Adrenal gland (tissue), 12 donors: ENCODE data around the gene ODF2. TPM values are rescaled to one million over a fixed set of nuclear protein-coding genes. Genes with fewer than 3 reads are reported as not detected.

Experiments
- DNase-seq, 7 donors: peaks; one replicate each; pipeline ENCODE4 v3.0.0-alpha.2; 2019 to 2020
- H3K27ac ChIP-seq, 5 donors: fragments of 200-600 bp; sonication (generic) in 4 of 5; 1 replicate in 3 of 5; 2 replicates in 2 of 5; pipeline versions ENCODE4 v1.5.1 to v1.8.0; 2016 to 2020; ENCODE audit warnings: mild to moderate bottlenecking in 1 of 5
- H3K27me3 ChIP-seq: fragments of 200-600 bp; 2 replicates; pipeline ENCODE4 v1.8.0; 2021
- H3K36me3 ChIP-seq, 2 donors: fragments of 200-600 bp; replicated peaks in 1 of 2; 1 replicate in 1 of 2; 2 replicates in 1 of 2; pipeline versions ENCODE4 v1.5.1 to v1.8.0; 2018 to 2022
- H3K4me1 ChIP-seq, 2 donors: fragments of 200-600 bp; replicated peaks in 1 of 2; 1 replicate in 1 of 2; 2 replicates in 1 of 2; pipeline versions ENCODE4 v1.5.1 to v1.8.0; 2018 to 2021
- H3K4me3 ChIP-seq, 4 donors: fragments of 200-600 bp; sonication (generic) in 3 of 4; one replicate each; pipeline ENCODE4 v1.5.1; 2016 to 2018
- H3K9me3 ChIP-seq, 3 donors: fragments of 200-600 bp; sonication (generic) in 1 of 3; replicated peaks in 1 of 3; 1 replicate in 2 of 3; 2 replicates in 1 of 3; pipeline versions ENCODE4 v1.5.1 to v1.8.0; 2016 to 2021
- CTCF ChIP-seq, 6 experiments: fragments of 450-650 bp in 4 of 6; fragments of 200-600 bp in 2 of 6; sonication (generic) in 1 of 6; IDR thresholded peaks; 1 replicate in 5 of 6; 2 replicates in 1 of 6; pipeline versions ENCODE4 v1.5.1 to v1.8.0; 2016 to 2021; ENCODE audit warnings: antibody characterized with exemption in 6 of 6, mild to moderate bottlenecking in 2 of 6, moderate library complexity in 1 of 6
- POLR2A ChIP-seq, 2 donors: fragments of 450-650 bp; IDR thresholded peaks; one replicate each; pipeline ENCODE4 v1.6.1; 2017; ENCODE audit warnings: antibody characterized with exemption in 2 of 2, mild to moderate bottlenecking in 2 of 2, moderate library complexity in 1 of 2
- WGBS, 4 donors: extraction: QIAGEN DNeasy Blood & Tissue Kit in 2 of 4; methylation state at CpG; one replicate each; pipeline versions ENCODE4 v1.1.5 to v1.1.7; 2013 to 2017; 5-methylcytosine and 5-hydroxymethylcytosine counted together
- intact Hi-C, 2 donors: fragments of 100-400 bp; cut with DNase I; formaldehyde crosslinking; loops; one replicate each; pipeline versions ENCODE4 v1.14.1 to v1.15.0; 2022 to 2023
- polyA plus RNA-seq, 3 donors: library from polyadenylated mRNA; stranded (reverse); fragments of 200-250 nt in 2 of 3; fragments of 350-450 nt in 1 of 3; fragmentation: Illumina TruSeq in 1 of 3; extraction: RNeasy Lipid Tissue Mini Kit (QIAGEN cat#74804) in 1 of 3; gene quantifications; one replicate each; pipeline ENCODE4 v1.2.3, GENCODE V29; 2013 to 2014
- total RNA-seq, 9 donors: library from RNA; depleted of rRNA in 4 of 9; stranded (reverse); fragments of >200 nt in 4 of 9; fragments of 120-200 nt in 1 of 9; fragmentation: NEBNext Ultra II Directional in 1 of 9; extraction: Animal tissue kit (Norgen Biotek cat#: 25700) in 1 of 9; gene quantifications; one replicate each; pipeline versions ENCODE4 v1.1.0 to v1.2.4, GENCODE V29; 2013 to 2023
- donor health status: healthy with polysubstance abuse.
- donor health status: Bipolar disorder and iron deficiency.
- donor health status: DM: yes; HTN: yes; CAD: no.
- donor health status: DM: no; HTN: no; CAD: no.
- donor health status: DM: no; HTN: no; CAD: no.
- donor health status: DM: yes; HTN: yes; CAD: no.

ODF2 gene
- total and polyA plus RNA-seq, 12 donors: 10.2 to 21.6 (median 16.1) TPM

GRCh38 chr9:128484686-128485413 lies 29.0 kb downstream of the ODF2 start:
- Histone ChIP-seq H3K27ac (no peak overlapping the region), H3K9me3 (no peaks in the 10 kb centered on the region), H3K36me3 (peaks cover 0 to 66% of the 10 kb centered on the region in 2 donors), H3K27me3 (no peaks in the 10 kb centered on the region), H3K4me3 (no peak overlapping the region), H3K4me1 (no peaks in the 10 kb centered on the region)
- DNase-seq: no peak
- intact Hi-C loops: no loop called here
- WGBS, 4 donors: 89 to 97% (median 94%) methylated on average over 16 to 17 of the region's 17 CpGs
- no peak for TF ChIP-seq CTCF (IDR thresholded peaks at IDR 0.05)
- TF ChIP-seq POLR2A (IDR thresholded peaks at IDR 0.05): no peak

GRCh38 chr9:128485414-128485855 lies 29.6 kb downstream of the ODF2 start:
- Histone ChIP-seq H3K27me3 (no peaks in the 10 kb centered on the region), H3K4me1 (no peaks in the 10 kb centered on the region), H3K9me3 (no peaks in the 10 kb centered on the region), H3K27ac (no peak overlapping the region), H3K36me3 (peaks cover 0 to 69% of the 10 kb centered on the region in 2 donors), H3K4me3 (no peak overlapping the region)
- 80 to 89% (median 83%) methylated on average over 7 of the region's 7 CpGs for WGBS, 4 donors
- intact Hi-C loops: no loop called here
- TF ChIP-seq CTCF (IDR thresholded peaks at IDR 0.05) (no peak), POLR2A (IDR thresholded peaks at IDR 0.05) (no peak)
- DNase-seq: no peak

GRCh38 chr9:128486201-128486600 lies 30.4 kb downstream of the ODF2 start:
- no peak for DNase-seq
- H3K4me3 ChIP-seq: no peak overlapping the region
- intact Hi-C loops: no loop called here
- H3K4me1 ChIP-seq: no peaks in the 10 kb centered on the region
- H3K27ac ChIP-seq: no peak overlapping the region
- H3K36me3 ChIP-seq: peaks cover 0 to 75% of the 10 kb centered on the region in 2 donors
- no peaks in the 10 kb centered on the region for H3K9me3 ChIP-seq
- TF ChIP-seq POLR2A (IDR thresholded peaks at IDR 0.05) (no peak), CTCF (IDR thresholded peaks at IDR 0.05) (no peak)
- H3K27me3 ChIP-seq: no peaks in the 10 kb centered on the region

GRCh38 chr9:128493424-128493823 lies 37.6 kb downstream of the ODF2 start:
- intact Hi-C loops: no loop called here
- H3K4me3 ChIP-seq: no peak overlapping the region
- WGBS, 4 donors: 81 to 94% (median 88%) methylated on average over 2 of the region's 2 CpGs
- TF ChIP-seq POLR2A (IDR thresholded peaks at IDR 0.05) (no peak), CTCF (IDR thresholded peaks at IDR 0.05) (no peak)
- H3K9me3 ChIP-seq: no peaks in the 10 kb centered on the region
- peaks cover 0 to 46% of the 10 kb centered on the region in 2 donors for H3K36me3 ChIP-seq
- no peaks in the 10 kb centered on the region for H3K27me3 ChIP-seq
- H3K27ac ChIP-seq: no peak overlapping the region
- H3K4me1 ChIP-seq: peaks cover 0 to 14% of the 10 kb centered on the region in 2 donors
- DNase-seq: no peak
